Head of caudate nucleus (tissue), 42 donors: ENCODE results near the gene WDR90.
A peak's percentile ranks its signal among the peaks of the same experiment; 100 is the strongest.

Source experiments
- DNase-seq, 42 donors: peaks; one replicate each; pipeline versions ENCODE4 v3.0.0 to v3.0.0-alpha.2; 2020 to 2021; ENCODE audit warnings: mixed read lengths in 7 of 42
- intact Hi-C: fragments of 100-400 bp; cut with DNase I; formaldehyde crosslinking; loops from one replicate; pipeline ENCODE4 v1.15.0; 2022

WDR90 gene

DNA sequence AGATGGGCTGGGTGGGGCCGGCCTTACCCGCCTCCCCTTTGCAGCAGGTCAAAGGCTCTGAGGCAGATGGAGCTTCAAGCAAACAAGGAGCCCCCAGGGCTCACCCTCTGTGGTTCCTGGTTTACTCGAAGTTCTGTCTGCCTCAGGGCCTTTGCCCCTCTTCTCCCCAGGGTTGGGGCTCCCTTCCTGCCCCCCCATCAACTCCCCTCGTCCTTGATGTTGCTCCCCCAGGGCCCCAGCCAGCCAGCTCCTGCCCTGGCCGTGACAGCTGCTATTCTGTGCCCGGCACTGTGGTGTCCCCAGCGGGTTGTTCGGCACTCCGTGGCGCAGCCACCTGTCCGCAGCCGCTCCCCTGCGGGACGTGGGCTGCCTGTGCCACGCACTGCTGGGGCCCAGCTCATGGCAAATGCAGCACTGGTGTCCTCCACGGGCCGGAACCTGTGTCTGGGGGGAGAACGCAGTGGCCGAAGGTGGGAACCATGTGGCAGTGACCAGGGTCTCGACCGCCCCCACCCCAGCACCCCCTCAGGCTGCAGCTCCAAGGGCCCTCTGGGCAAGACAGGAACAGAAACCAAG lies 61.4 kb downstream of the WDR90 start:
- no peak for DNase-seq
- intact Hi-C loops: loop anchor here (5.0 kb wide), 1 partner anchor 77 kb away; the partner anchor contains the start of genes CHTF18 and RPUSD1

- no peak for DNase-seq
- intact Hi-C loops: loop anchor here (5.0 kb wide), 1 partner anchor 76 kb away; the partner anchor contains the start of genes CHTF18 and RPUSD1
Measured at GRCh38 chr16:711084-711483, 61.9 kb downstream of the WDR90 start.

- DNase-seq: peak in 40 of 42 donors; percentile 67 to 93 (median 82)
- intact Hi-C loops: loop anchor here (5.0 kb wide), 1 partner anchor 76 kb away; the partner anchor contains the start of genes CHTF18 and RPUSD1
Measured at GRCh38 chr16:711548-712320, 62.6 kb downstream of the WDR90 start.

DNA sequence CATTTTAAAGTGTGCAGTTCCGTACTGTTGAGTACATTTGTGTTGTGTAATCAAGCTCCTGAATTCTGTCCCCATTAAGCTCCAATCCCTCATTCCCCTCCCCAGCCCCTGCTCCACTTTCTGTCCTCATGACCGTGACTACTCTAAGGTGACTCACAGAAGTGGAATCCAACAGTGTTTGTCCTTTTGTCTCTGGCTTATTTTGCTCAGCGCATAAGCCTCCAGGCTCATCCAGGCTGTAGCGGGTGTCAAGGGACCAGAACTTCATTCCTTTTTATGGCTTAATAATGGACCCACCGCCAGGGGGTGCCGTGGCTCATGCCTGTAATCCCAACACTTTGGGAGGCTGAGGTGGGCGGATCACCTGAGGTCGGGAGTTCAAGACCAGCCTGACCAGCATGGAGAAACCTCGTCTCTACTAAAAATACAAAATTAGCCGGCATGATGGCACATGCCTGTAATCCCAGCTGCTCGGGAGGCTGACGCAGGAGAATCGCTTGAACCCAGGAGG lies 63.6 kb downstream of the WDR90 start:
- DNase-seq: peak in 3 of 42 donors; percentile 49 to 70 (median 62)
- intact Hi-C loops: loop anchor here (5.0 kb wide), 1 partner anchor 75 kb away; the partner anchor contains the start of genes CHTF18 and RPUSD1

- intact Hi-C loops: loop anchor here (5.0 kb wide), 1 partner anchor 73 kb away; the partner anchor contains the start of genes CHTF18 and RPUSD1
- DNase-seq: no peak
Measured at GRCh38 chr16:714079-714478, 64.9 kb downstream of the WDR90 start.

- intact Hi-C loops: loop anchor here (5.0 kb wide), 1 partner anchor 72 kb away; the partner anchor contains the start of genes CHTF18 and RPUSD1
- DNase-seq: peak; percentile 77 to 97 (median 94)
Measured at GRCh38 chr16:714558-715476, 65.7 kb downstream of the WDR90 start, which contains the start of gene METRN. METRN (plus strand) TSS chr16:715118; CDS start chr16:715290, 172 bp downstream.

DNA sequence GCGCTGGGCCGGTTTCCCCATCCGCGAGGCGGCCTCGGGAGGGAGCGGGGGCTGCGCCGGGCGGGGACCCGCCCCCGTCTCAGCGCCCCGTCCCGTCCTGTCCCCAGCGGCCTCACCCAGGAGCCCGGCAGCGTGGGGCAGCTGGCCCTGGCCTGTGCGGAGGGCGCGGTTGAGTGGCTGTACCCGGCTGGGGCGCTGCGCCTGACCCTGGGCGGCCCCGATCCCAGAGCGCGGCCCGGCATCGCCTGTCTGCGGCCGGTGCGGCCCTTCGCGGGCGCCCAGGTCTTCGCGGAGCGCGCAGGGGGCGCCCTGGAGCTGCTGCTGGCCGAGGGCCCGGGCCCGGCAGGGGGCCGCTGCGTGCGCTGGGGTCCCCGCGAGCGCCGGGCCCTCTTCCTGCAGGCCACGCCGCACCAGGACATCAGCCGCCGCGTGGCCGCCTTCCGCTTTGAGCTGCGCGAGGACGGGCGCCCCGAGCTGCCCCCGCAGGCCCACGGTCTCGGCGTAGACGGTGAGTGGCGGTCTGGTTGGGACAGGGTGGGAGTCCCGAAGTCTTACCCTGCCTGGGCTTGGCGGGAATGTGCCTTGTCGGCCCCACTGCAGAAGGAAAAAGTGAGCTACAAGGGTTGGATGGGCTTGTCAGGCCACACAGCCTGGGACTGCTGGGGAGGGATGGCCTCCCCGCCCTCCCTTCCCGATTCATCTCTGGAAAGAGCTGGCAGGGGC lies 66.5 kb downstream of the WDR90 start:
- intact Hi-C loops: no loop called here
- DNase-seq: peak in 4 of 42 donors; percentile 53 to 66 (median 58)

GRCh38 chr16:716200-716568 lies 67.0 kb downstream of the WDR90 start:
- peak; percentile 84 to 97 (median 93) for DNase-seq
- intact Hi-C loops: no loop called here

DNA sequence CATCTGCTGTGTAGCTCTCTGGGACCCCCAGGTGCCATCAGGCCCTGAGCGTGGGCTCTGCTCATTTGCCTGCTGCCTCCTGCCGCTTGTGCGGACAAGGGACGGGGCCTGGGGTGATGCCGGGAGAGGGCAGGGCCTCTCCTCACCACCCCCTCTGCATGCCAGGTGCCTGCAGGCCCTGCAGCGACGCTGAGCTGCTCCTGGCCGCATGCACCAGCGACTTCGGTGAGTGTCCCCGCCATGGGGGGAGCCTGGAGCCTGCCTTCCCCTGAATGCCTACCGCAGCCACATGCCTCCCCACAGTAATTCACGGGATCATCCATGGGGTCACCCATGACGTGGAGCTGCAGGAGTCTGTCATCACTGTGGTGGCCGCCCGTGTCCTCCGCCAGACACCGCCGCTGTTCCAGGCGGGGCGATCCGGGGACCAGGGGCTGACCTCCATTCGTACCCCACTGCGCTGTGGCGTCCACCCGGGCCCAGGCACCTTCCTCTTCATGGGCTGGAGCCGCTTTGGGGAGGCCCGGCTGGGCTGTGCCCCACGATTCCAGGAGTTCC lies 67.7 kb downstream of the WDR90 start:
- intact Hi-C loops: no loop called here
- no peak for DNase-seq
